HEK293 (cell line): ENCODE measurements around the gene SFTPD.

Experiments used
- AEBP2 ChIP-seq: fragments of 450-650 bp; formaldehyde crosslinking; IDR thresholded peaks from 2 replicates; pipeline ENCODE4 v1.5.1; 2016; ENCODE audit warnings: missing biosample characterization, missing genetic modification characterization, borderline replicate concordance
- BCL6B ChIP-seq: fragments of 450-650 bp; formaldehyde crosslinking; IDR thresholded peaks from 2 replicates; pipeline ENCODE4 v1.5.1; 2017; ENCODE audit warnings: missing biosample characterization, missing genetic modification characterization
- GLI2 ChIP-seq: fragments of 450-650 bp; formaldehyde crosslinking; IDR thresholded peaks from 2 replicates; pipeline ENCODE4; 2017; ENCODE audit warnings: missing biosample characterization, missing genetic modification characterization, low read depth, borderline replicate concordance
- IKZF3 ChIP-seq: fragments of 450-650 bp; IDR thresholded peaks from 2 replicates; pipeline ENCODE4 v1.5.0; 2018; ENCODE audit warnings: missing biosample characterization, mild to moderate bottlenecking, missing genetic modification characterization, moderate library complexity
- KLF8 ChIP-seq: fragments of 450-650 bp; formaldehyde crosslinking; IDR thresholded peaks from 2 replicates; pipeline ENCODE4 v1.5.1; 2016; ENCODE audit warnings: missing biosample characterization, missing genetic modification characterization
- PRDM10 ChIP-seq: fragments of 450-650 bp; formaldehyde crosslinking; IDR thresholded peaks from 2 replicates; pipeline ENCODE4 v1.5.1; 2016; ENCODE audit warnings: missing biosample characterization, missing genetic modification characterization
- TCF7L2 ChIP-seq: IDR thresholded peaks from 2 replicates; pipeline ENCODE4 v1.6.1; 2011; ENCODE audit warnings: low read depth, mild to moderate bottlenecking, inconsistent platforms, low read length, moderate library complexity, borderline replicate concordance
- WT1 ChIP-seq: fragments of 450-650 bp; formaldehyde crosslinking; IDR thresholded peaks from 2 replicates; pipeline ENCODE4 v1.5.1; 2016; ENCODE audit warnings: missing biosample characterization, missing genetic modification characterization
- ZBTB49 ChIP-seq: fragments of 450-650 bp; formaldehyde crosslinking; IDR thresholded peaks from 2 replicates; pipeline ENCODE4 v1.5.1; 2016; ENCODE audit warnings: missing biosample characterization, missing genetic modification characterization, low read depth
- ZNF138 ChIP-seq: fragments of 450-650 bp; formaldehyde crosslinking; IDR thresholded peaks from 2 replicates; pipeline ENCODE4 v1.5.1; 2016; ENCODE audit warnings: missing biosample characterization, missing genetic modification characterization, borderline replicate concordance
- ZNF239 ChIP-seq: fragments of 450-650 bp; formaldehyde crosslinking; IDR thresholded peaks from 2 replicates; pipeline ENCODE4 v1.5.1; 2016; ENCODE audit warnings: missing biosample characterization, missing genetic modification characterization
- ZNF324 ChIP-seq: fragments of 450-650 bp; formaldehyde crosslinking; IDR thresholded peaks from 2 replicates; pipeline ENCODE4 v1.5.1; 2016; ENCODE audit warnings: missing biosample characterization, missing genetic modification characterization
- ZNF341 ChIP-seq: fragments of 450-650 bp; formaldehyde crosslinking; IDR thresholded peaks from 2 replicates; pipeline ENCODE4; 2016; ENCODE audit warnings: low read depth, missing biosample characterization, missing genetic modification characterization
- ZNF362 ChIP-seq: fragments of 450-650 bp; formaldehyde crosslinking; IDR thresholded peaks from 2 replicates; pipeline ENCODE4 v1.5.1; 2016; ENCODE audit warnings: missing biosample characterization, missing genetic modification characterization
- ZNF391 ChIP-seq: fragments of 450-650 bp; formaldehyde crosslinking; IDR thresholded peaks from 2 replicates; pipeline ENCODE4 v1.5.1; 2016; ENCODE audit warnings: low read depth, missing biosample characterization, missing genetic modification characterization, borderline replicate concordance
- ZNF394 ChIP-seq: fragments of 450-650 bp; formaldehyde crosslinking; IDR thresholded peaks from 2 replicates; pipeline ENCODE4 v1.5.1; 2016; ENCODE audit warnings: missing biosample characterization, missing genetic modification characterization, mild to moderate bottlenecking, moderate library complexity, borderline replicate concordance
- ZNF398 ChIP-seq: fragments of 450-650 bp; formaldehyde crosslinking; IDR thresholded peaks from 2 replicates; pipeline ENCODE4 v1.5.1; 2017; ENCODE audit warnings: missing biosample characterization, missing genetic modification characterization
- ZNF48 ChIP-seq: fragments of 450-650 bp; formaldehyde crosslinking; IDR thresholded peaks from 2 replicates; pipeline ENCODE4 v1.5.1; 2016; ENCODE audit warnings: missing biosample characterization, missing genetic modification characterization
- ZNF510 ChIP-seq: fragments of 450-650 bp; formaldehyde crosslinking; IDR thresholded peaks from 2 replicates; pipeline ENCODE4 v1.5.1; 2018; ENCODE audit warnings: mild to moderate bottlenecking, missing genetic modification characterization, missing biosample characterization; ENCODE audit not compliant: insufficient replicate concordance
- ZNF529 ChIP-seq: fragments of 450-650 bp; formaldehyde crosslinking; IDR thresholded peaks from 2 replicates; pipeline ENCODE4 v1.5.1; 2017; ENCODE audit warnings: missing genetic modification characterization, missing biosample characterization; ENCODE audit not compliant: insufficient replicate concordance
- ZNF549 ChIP-seq: fragments of 450-650 bp; IDR thresholded peaks from 2 replicates; pipeline ENCODE4 v1.5.1; 2018; ENCODE audit warnings: missing biosample characterization, missing genetic modification characterization, mild to moderate bottlenecking, inconsistent platforms, moderate library complexity
- ZNF555 ChIP-seq: fragments of 450-650 bp; formaldehyde crosslinking; conservative IDR thresholded peaks from 2 replicates; pipeline ENCODE4 v1.5.1; 2017; ENCODE audit warnings: missing biosample characterization, mild to moderate bottlenecking, missing genetic modification characterization, inconsistent platforms
- ZNF561 ChIP-seq: fragments of 450-650 bp; IDR thresholded peaks from 2 replicates; pipeline ENCODE4 v1.5.1; 2018; ENCODE audit warnings: missing biosample characterization, missing genetic modification characterization, borderline replicate concordance
- ZNF580 ChIP-seq: fragments of 450-650 bp; formaldehyde crosslinking; IDR thresholded peaks from 2 replicates; pipeline ENCODE4 v1.5.1; 2016; ENCODE audit warnings: missing biosample characterization, missing genetic modification characterization
- ZNF623 ChIP-seq: fragments of 450-650 bp; formaldehyde crosslinking; IDR thresholded peaks from 2 replicates; pipeline ENCODE4 v1.5.1; 2016; ENCODE audit warnings: missing biosample characterization, missing genetic modification characterization
- ZNF670 ChIP-seq: fragments of 450-650 bp; formaldehyde crosslinking; IDR thresholded peaks from 2 replicates; pipeline ENCODE4 v1.5.1; 2016; ENCODE audit warnings: missing biosample characterization, missing genetic modification characterization, low read depth
- ZNF747 ChIP-seq: fragments of 450-650 bp; formaldehyde crosslinking; IDR thresholded peaks from 2 replicates; pipeline ENCODE4 v1.5.1; 2016; ENCODE audit warnings: missing biosample characterization, missing genetic modification characterization

SFTPD gene

GRCh38 chr10:79904671-79905321 lies 44.1 kb downstream of the SFTPD start (continued):
- no peak for TF ChIP-seq ZBTB49
- no peak for TF ChIP-seq WT1 (tag by site-specific recombination)
- no peak for TF ChIP-seq ZNF580 (tag by site-specific recombination)
- TF ChIP-seq ZNF529 (tag by site-specific recombination), result no peak
- no peak for TF ChIP-seq ZNF398 (tag by site-specific recombination)
- TF ChIP-seq ZNF561, result 0 out of 2 replicates have a peak, but pooled peaks have one; percentile 41
- 0 out of 2 replicates have a peak, but pooled peaks have one; percentile 60 for TF ChIP-seq KLF8 (tag by site-specific recombination)
- TF ChIP-seq ZNF324 (tag by site-specific recombination), result no peak
- no peak for TF ChIP-seq AEBP2 (tag by site-specific recombination)
- TF ChIP-seq ZNF239, result no peak
- TF ChIP-seq PRDM10, result peak; percentile 28; the same call in 1 of the 2 replicates
- TF ChIP-seq TCF7L2, result no peak
- no peak for TF ChIP-seq ZNF549 (tag by site-specific recombination)
- no peak for TF ChIP-seq ZNF555 (tag by site-specific recombination)
- peak; percentile 84; the same call in 1 of the 2 replicates for TF ChIP-seq ZNF362
- TF ChIP-seq ZNF138 (tag by site-specific recombination), result no peak
- TF ChIP-seq ZNF48, result no peak
- no peak for TF ChIP-seq IKZF3
- no peak for TF ChIP-seq ZNF623 (tag by site-specific recombination)
- no peak for TF ChIP-seq BCL6B (tag by site-specific recombination)
- TF ChIP-seq ZNF670 (tag by site-specific recombination), result no peak
- no peak for TF ChIP-seq ZNF391 (tag by site-specific recombination)
- no peak for TF ChIP-seq GLI2 (tag by site-specific recombination)
- TF ChIP-seq ZNF394 (tag by site-specific recombination), result peak; percentile 31; the same call in 1 of the 2 replicates
- no peak for TF ChIP-seq ZNF510
- no peak for TF ChIP-seq ZNF747 (tag by site-specific recombination)
- TF ChIP-seq ZNF341 (tag by site-specific recombination), result peak; percentile 38; the same call in 1 of the 2 replicates
